Motor neuron (in vitro differentiated cells): ENCODE data around the gene BICDL1. TPM values are rescaled to one million over a fixed set of nuclear protein-coding genes. Genes with fewer than 3 reads are reported as not detected.

ENCODE experiments used
- ATAC-seq, 8 experiments: fragments of 200-7000 bp; cut with Tn5 transposase; replicated peaks in 6 of 8; 2 replicates each; pipeline ENCODE4 v1.8.0; 2021; ENCODE audit warnings: mild to moderate bottlenecking in 8 of 8, moderate library complexity in 8 of 8
- H3K27ac ChIP-seq, 2 donors: fragments of 250-450 bp; sonication (Bioruptor Pico); 2 replicates each; pipeline ENCODE4 v1.9.0; 2021; ENCODE audit warnings: antibody characterized with exemption in 2 of 2, mild to moderate bottlenecking in 2 of 2, moderate library complexity in 1 of 2
- H3K4me1 ChIP-seq, 2 donors: fragments of 250-450 bp; sonication (Bioruptor Pico); replicated peaks in 1 of 2; 2 replicates each; pipeline ENCODE4 v1.6.1; 2021; ENCODE audit warnings: antibody characterized with exemption in 2 of 2, mild to moderate bottlenecking in 2 of 2, moderate library complexity in 1 of 2
- H3K4me3 ChIP-seq, 5 donors: fragments of 250-450 bp; sonication (Bioruptor Pico); 2 replicates each; pipeline ENCODE4 v1.9.0; 2021; ENCODE audit warnings: antibody characterized with exemption in 5 of 5, mild to moderate bottlenecking in 5 of 5, moderate library complexity in 4 of 5
- WGBS, 10 experiments: fragments of 450-650 bp; shearing (Covaris generic); methylation state at CpG; one replicate each; pipeline ENCODE4 v1.0.0; 2022; 5-methylcytosine and 5-hydroxymethylcytosine counted together
- in situ Hi-C, 9 experiments: fragments of 400-800 bp; cut with MboI; loops; one replicate each; pipeline ENCODE4 v1.15.0; 2021; ENCODE audit warnings: low sequenced_read_pairs in 9 of 9, low pct_unique_long_range_greater_than_20kb in 2 of 9; ENCODE audit not compliant: unreplicated experiment in 9 of 9
- total RNA-seq, 8 experiments: library from RNA; unstranded; fragments of 300-600 nt; gene quantifications; 2 replicates each; pipeline versions ENCODE4 v1.2.3 to v1.2.4, GENCODE V29; 2022

The BICDL1 gene
- total RNA-seq, 8 experiments from 2014 or later = 1.6 to 31.3 (median 13.4) TPM

DNA sequence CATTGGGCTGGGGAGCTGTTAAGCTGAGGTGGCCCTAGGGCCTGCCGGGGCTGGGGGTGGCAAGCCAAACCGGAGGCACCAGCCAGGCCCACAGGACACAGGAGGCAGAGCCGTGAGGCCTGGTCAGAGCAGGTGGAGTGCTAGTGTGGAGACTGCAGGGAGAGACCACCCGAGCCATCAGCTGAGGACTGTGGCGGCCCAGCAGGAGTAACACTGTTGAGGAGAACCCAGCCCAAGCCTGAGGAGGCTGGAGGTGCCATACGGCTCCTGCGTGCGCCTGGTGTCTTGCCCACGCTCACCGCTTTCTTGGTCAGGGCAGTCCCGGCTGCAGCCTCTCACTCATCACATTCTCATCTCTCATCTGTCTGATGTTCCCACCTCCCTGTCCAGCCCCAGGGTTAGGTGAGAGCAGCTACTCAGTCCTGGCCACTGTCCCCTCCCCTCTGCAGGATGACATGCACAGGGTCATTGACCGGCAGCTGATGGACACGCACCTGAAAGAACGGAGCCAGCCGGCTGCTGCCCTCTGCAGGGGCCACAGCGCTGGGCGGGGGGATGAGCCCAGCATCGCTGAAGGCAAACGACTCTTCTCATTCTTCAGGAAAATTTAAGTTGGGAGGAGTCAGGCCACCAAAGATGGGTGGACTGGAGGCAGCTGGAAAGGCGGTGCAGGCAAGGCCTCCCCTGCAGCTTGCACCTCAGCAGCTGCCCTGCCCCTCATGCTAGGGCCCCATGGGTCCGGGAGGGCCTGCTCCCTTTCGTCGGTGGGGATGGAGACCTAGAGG lies 103.7 kb downstream of the BICDL1 start:
- in situ Hi-C loops = loop anchor here in 1 of 9 experiments (25.0 kb wide), 2 partner anchors 105 to 280 kb away; partner anchors contain the start of gene BICDL1
- Histone ChIP-seq H3K27ac (peak overlapping the region; percentile 70 to 79), H3K4me3 (no peak overlapping the region), H3K4me1 (peaks cover 30 to 33% of the 10 kb centered on the region in 2 donors)
- ATAC-seq = peak in 5 of 8 experiments; percentile 2 to 51 (median 29)
- 53 to 100% (median 100%) methylated on average over 1 to 3 of the region's 23 CpGs; no CpG with 5 or more reads in 5 of the 10 experiments for WGBS, 10 experiments

DNA sequence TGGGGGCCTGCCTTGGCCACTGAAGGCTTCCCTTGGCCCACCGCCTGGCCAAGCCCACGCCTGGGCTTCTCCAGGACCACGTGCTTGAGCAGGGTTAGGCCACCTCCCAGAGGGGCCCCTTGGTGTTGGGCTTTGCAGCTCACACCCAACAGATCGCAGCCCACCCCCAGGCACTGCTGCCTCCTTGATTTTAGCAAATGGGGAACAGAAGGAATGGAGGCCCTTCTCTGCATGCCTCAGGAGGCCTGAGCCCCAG lies 104.2 kb downstream of the BICDL1 start:
- WGBS, 10 experiments = no CpG with 5 or more reads among the region's 4 CpGs
- Histone ChIP-seq H3K4me3 (no peak overlapping the region), H3K4me1 (peaks cover 27 to 29% of the 10 kb centered on the region in 2 donors), H3K27ac (peak overlapping the region; percentile 70 to 79)
- in situ Hi-C loops = loop anchor here in 1 of 9 experiments (25.0 kb wide), 2 partner anchors 106 to 281 kb away; partner anchors contain the start of gene BICDL1
- ATAC-seq = peak in 7 of 8 experiments; percentile 2 to 21 (median 12)

DNA sequence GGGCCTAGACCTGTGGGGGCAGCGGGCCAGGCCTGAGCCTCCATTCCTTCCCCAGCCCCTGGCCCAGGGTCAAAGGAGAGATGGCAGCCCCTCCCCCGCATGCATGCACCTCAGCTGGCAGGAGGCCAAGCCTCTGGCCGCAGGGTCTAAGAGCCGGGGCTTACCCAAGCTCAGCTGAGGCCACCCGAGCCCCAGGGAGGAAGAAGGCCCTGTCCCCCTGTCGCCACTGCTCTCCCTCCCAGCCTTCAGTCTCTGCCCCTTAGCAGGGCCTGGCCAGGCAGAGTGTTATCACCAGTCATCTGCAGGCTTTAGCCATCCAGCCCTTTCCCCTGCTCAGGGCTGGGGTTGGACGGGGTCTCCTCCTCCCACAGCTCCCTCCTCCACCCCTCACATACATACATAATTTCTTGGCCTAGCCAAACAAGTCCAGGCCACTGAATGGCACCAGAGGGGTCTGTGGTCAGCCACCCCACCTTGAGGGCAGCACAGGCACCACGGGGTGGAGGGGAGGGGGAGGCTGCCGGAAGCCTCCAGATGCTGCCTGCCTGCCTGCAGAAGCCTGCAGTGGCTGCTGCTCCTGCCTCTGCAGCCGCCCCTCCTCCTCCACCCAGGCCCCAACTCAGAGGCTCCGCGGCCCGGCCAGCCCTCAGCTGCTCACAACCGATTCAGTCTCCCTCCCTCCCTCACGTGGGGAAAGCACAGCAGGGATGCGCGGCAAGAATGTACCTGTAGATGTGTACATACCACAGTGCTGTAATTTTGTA lies 104.7 kb downstream of the BICDL1 start:
- H3K4me3 ChIP-seq = no peak overlapping the region

DNA sequence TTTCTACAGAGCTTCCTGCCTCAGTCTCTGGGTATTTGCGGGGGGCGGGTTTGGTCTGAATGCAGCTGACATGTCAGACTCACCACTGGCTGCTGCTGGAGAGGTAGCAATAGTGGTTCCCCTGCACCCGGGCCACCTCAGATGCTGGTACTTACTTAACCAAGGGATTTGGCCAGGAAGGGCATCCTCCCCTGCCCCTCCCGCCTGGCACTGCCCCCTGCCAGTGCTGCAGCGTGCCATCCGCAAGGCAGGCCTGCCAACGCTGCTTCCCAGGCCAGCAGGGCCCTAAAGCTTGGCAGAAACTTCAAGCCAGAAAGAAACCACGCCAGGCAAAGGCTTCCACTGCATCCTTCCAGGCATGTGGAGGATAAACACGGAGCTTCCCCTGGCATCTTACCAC lies 105.4 kb downstream of the BICDL1 start:
- no peak overlapping the region for H3K4me3 ChIP-seq
- H3K27ac ChIP-seq = peak overlapping the region; percentile 50 to 79
- peaks cover 27 to 29% of the 10 kb centered on the region in 2 donors for H3K4me1 ChIP-seq
- WGBS, 10 experiments = 0 to 80% (median 70%) methylated on average over 1 to 4 of the region's 9 CpGs; no CpG with 5 or more reads in 4 of the 10 experiments
- ATAC-seq = no peak
- in situ Hi-C loops = loop anchor here in 1 of 9 experiments (25.0 kb wide), 2 partner anchors 107 to 282 kb away; partner anchors contain the start of gene BICDL1

More for the DNA sequence above, 104.7 kb downstream of the BICDL1 start:
- peaks cover 27 to 29% of the 10 kb centered on the region in 2 donors for H3K4me1 ChIP-seq
- in situ Hi-C loops = loop anchor here in 1 of 9 experiments (25.0 kb wide), 2 partner anchors 106 to 281 kb away; partner anchors contain the start of gene BICDL1
- H3K27ac ChIP-seq = peak overlapping the region; percentile 70 to 79
- peak; percentile 71 to 93 (median 88) for ATAC-seq
- WGBS, 10 experiments = 0 to 65% (median 18%) methylated on average over 3 to 8 of the region's 17 CpGs; no CpG with 5 or more reads in 6 of the 10 experiments

DNA sequence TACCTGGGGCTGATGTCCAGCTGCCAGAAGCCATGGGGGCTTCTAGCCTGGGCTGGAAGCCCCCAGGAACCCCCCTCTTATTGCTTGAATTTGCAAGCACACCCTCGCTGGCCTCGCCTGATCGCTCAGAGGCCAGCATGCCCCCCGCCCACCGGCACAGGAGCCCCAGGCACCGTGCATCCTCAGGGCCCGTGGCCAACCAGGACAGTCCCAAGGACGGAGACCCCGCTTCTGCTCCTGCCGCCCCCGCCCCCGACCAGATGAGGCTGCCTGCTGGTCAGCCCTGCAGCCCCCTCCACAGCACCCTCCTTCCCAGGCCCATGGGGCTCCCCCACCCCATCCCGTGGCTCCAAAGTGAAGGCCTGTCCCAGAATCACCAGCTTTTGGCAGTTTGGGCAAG lies 106.3 kb downstream of the BICDL1 start:
- Histone ChIP-seq H3K4me3 (no peak overlapping the region), H3K27ac (no peak overlapping the region), H3K4me1 (peaks cover 27 to 29% of the 10 kb centered on the region in 2 donors)
- no CpG with 5 or more reads among the region's 13 CpGs for WGBS, 10 experiments
- ATAC-seq = no peak
- in situ Hi-C loops = loop anchor here in 1 of 9 experiments (25.0 kb wide), 2 partner anchors 108 to 283 kb away; partner anchors contain the start of gene BICDL1

DNA sequence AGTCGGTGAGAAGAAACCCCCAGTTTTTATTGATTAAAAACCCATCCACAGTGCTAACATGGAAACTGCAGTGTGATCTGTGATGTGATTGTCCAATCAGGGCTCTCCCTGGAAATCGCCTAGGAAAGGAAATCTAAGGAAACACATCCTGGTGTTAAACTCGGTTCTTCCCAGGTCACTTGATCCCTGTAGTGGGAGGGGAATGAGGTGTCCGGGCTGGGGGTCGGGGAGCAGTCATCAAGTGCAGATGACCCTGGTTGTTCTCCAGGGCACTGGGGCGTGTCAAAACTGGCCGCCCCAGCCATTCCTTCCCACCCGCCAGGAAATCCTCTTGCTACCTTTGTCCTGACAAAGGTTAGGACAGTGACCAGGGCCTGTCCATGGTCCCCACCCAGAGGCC lies 106.7 kb downstream of the BICDL1 start:
- Histone ChIP-seq H3K4me3 (no peak overlapping the region), H3K27ac (no peak overlapping the region), H3K4me1 (peaks cover 27 to 29% of the 10 kb centered on the region in 2 donors)
- in situ Hi-C loops = loop anchor here in 1 of 9 experiments (25.0 kb wide), 2 partner anchors 108 to 283 kb away; partner anchors contain the start of gene BICDL1
- ATAC-seq = no peak
- WGBS, 10 experiments = 0 to 80% (median 80%) methylated on average over 1 to 2 of the region's 8 CpGs; no CpG with 5 or more reads in 6 of the 10 experiments

DNA sequence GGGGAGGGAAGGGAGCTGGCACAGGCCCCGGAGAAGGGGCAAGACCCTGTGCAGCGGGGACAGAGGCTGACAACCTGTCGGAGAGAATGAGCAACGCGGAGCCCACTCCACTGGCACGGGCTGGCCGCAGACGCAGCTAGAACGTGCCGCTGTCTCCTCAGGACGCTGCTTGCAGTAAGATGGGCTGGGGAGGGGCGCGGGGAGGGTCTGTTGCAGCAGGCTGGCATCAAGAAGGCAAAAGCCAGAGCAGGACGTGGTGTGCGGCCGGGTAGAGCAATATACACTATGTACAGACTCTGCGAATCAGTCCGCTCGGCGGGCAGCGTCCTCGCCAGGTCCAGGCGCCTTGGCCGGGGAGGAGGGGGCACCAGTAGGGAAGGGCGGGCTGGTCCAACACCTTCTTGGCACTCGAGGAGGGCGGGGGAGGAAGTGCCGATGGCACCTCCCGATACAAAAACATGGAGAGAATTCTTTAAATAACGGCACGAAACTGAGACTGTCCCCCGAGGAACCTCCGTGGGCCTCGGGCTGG lies 107.7 kb downstream of the BICDL1 start:
- Histone ChIP-seq H3K4me1 (peaks cover 27 to 29% of the 10 kb centered on the region in 2 donors), H3K27ac (no peak overlapping the region), H3K4me3 (no peak overlapping the region)
- in situ Hi-C loops = loop anchor here in 1 of 9 experiments (25.0 kb wide), 2 partner anchors 109 to 284 kb away; partner anchors contain the start of gene BICDL1
- 82 to 100% (median 98%) methylated on average over 3 to 10 of the region's 34 CpGs; no CpG with 5 or more reads in 7 of the 10 experiments for WGBS, 10 experiments
- ATAC-seq = no peak

DNA sequence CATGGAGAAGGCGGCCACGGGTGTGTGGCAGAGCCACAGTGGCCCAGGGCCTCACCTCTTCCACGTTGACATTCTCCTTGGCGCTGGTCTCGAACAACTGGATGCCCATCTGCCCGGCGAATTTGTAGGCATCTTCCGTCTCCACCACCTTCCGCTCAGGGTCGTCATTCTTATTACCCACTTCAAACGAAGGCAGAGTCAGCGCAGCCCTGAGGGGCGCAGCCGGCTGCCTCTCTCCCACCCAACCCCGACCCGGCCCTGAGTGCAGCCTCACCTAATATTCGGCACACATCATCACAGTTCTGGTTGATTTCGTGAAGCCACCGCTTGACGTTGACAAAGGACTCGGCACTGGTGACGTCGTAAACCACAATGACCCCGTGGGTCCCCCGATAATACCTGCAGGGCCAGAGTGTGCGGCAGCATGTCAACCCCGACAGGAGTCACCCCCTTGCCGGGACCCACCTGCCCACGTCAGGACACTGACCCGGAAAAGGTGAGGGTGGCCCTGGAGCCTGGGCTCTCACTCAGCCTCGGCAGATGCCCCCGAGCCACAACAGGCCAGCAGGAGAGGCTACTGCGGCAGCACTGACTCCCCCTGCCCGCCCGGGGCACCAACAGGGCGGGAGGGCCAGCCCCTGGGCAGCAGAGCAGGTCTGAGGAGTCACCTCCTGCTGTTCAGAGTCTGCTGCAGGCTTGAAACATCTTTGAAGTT lies 109.9 kb downstream of the BICDL1 start:
- WGBS, 10 experiments = 94 to 100% (median 100%) methylated on average over 2 to 11 of the region's 36 CpGs; no CpG with 5 or more reads in 6 of the 10 experiments
- ATAC-seq = no peak
- Histone ChIP-seq H3K4me3 (no peak overlapping the region), H3K4me1 (peaks cover 11% of the 10 kb centered on the region in 2 donors), H3K27ac (no peak overlapping the region)
- in situ Hi-C loops = loop anchor here in 1 of 9 experiments (25.0 kb wide), 2 partner anchors 112 to 287 kb away; partner anchors contain the start of gene BICDL1

DNA sequence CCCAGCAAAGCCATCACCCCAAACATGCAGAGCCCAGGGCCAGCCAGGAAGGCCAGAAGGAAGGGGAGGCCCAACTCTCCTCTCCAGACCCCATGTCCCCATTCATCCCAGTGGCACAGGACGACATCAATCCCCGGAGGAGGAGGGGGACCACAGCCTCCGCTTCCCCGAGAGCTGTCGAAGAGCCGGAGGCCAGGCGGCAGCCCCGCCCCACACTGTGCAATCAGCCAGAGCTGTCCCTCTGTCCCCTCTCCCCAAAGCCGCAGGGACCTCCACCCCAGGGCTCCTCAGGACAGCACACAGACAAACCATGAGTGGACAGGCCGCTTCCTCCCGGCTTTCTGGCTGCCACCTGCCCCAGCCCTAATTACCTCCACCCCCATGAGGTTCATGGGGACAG lies 110.7 kb downstream of the BICDL1 start:
- no peak for ATAC-seq
- 80 to 100% methylated on average over 4 to 7 of the region's 11 CpGs; no CpG with 5 or more reads in 8 of the 10 experiments for WGBS, 10 experiments
- H3K4me1 ChIP-seq = peaks cover 3% of the 10 kb centered on the region in 2 donors
- in situ Hi-C loops = loop anchor here in 1 of 9 experiments (25.0 kb wide), 2 partner anchors 112 to 287 kb away; partner anchors contain the start of gene BICDL1
- H3K4me3 ChIP-seq = no peak overlapping the region
- H3K27ac ChIP-seq = no peak overlapping the region

DNA sequence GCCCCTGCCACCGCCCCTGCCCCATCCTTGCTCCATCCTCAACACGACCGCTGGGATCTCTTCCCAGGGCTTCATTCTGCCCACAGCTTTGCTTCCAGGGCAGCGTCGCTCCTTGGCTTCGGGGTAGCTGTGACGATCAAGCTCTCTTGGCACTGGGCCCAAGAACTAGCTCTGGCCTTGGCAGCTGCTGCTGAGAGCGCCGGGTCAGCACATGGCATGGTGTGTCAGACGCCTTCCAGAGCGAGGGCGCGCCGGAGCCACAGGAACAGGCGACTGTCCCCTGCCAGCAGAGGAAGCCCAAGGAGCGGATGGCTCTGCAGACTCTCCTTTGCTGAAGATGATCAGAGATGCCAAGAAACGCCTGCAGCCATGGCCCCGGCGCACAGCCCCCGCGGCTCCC lies 111.6 kb downstream of the BICDL1 start:
- Histone ChIP-seq H3K4me1 (no peaks in the 10 kb centered on the region), H3K27ac (no peak overlapping the region), H3K4me3 (no peak overlapping the region)
- peak in 3 of 8 experiments; percentile 2 to 38 (median 22) for ATAC-seq
- WGBS, 10 experiments = 30 to 100% (median 63%) methylated on average over 1 to 5 of the region's 21 CpGs; no CpG with 5 or more reads in 4 of the 10 experiments
- in situ Hi-C loops = no loop called here

DNA sequence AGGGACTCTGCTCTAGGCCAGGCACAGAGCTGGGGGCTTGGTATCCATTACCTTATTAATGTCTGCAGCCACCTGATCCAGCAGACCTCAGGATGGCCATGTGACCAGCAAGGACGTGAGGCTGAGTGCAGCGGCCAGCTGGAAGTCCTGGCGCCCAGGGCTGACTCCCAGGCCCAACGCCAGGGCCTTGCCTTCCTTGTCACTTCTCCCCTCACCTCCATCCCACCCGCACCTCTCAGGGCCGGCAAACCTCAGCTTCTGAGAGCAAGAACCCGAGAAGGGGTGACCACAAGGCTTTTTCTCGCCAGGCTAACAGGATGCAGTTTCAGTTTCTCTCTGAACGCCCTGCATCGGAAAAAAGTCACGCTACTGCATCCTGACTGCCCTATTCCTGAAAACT lies 112.1 kb downstream of the BICDL1 start:
- WGBS, 10 experiments = 74 to 84% (median 79%) methylated on average over 3 to 11 of the region's 11 CpGs; no CpG with 5 or more reads in 6 of the 10 experiments
- peak in 3 of 8 experiments; percentile 4 to 19 (median 15) for ATAC-seq
- Histone ChIP-seq H3K4me1 (no peaks in the 10 kb centered on the region), H3K4me3 (no peak overlapping the region), H3K27ac (no peak overlapping the region)
- in situ Hi-C loops = no loop called here

DNA sequence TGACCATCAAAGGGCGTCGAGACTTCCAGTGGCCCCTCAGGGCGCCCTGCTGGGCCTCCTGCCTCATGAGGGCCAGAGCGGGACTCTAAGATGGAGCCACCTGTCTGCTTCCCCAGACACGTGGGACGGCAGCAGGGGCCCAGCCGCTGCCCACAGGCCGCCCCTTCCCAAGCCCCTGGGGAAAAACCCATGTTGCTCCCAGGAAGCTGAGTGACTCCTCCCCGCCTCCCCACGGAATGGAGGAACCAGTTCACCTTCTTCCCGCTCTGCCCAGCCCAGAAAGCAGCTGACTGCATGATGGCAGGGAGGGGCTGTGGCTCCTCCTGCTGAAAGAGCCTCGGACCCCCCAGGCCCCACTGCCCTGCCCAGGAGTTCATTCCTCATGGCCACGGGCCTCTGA lies 112.6 kb downstream of the BICDL1 start:
- in situ Hi-C loops = no loop called here
- no peak overlapping the region for H3K4me3 ChIP-seq
- peak in 1 of 8 experiments; percentile 7 for ATAC-seq
- H3K27ac ChIP-seq = no peak overlapping the region
- no peaks in the 10 kb centered on the region for H3K4me1 ChIP-seq
- 62 to 94% (median 90%) methylated on average over 2 to 6 of the region's 13 CpGs; no CpG with 5 or more reads in 7 of the 10 experiments for WGBS, 10 experiments
